Sigmoid colon (tissue), 4 donors: Measurements from ENCODE around the gene LRP1B.

Experiments
- CTCF ChIP-seq, 4 experiments: fragments of 450-650 bp in 3 of 4; fragments of 200-600 bp in 1 of 4; IDR thresholded peaks; one replicate each; pipeline ENCODE4 v1.5.1; 2016 to 2019; ENCODE audit warnings: antibody characterized with exemption in 4 of 4, mild to moderate bottlenecking in 3 of 4, moderate library complexity in 2 of 4
- EP300 ChIP-seq, 4 donors: sonication (generic); formaldehyde crosslinking; IDR thresholded peaks; one replicate each; pipeline ENCODE4 v1.6.1; 2017; ENCODE audit warnings: antibody characterized with exemption in 4 of 4
- POLR2A ChIP-seq, 2 donors: fragments of 450-650 bp; IDR thresholded peaks; one replicate each; pipeline ENCODE4 v1.6.1; 2016; ENCODE audit warnings: antibody characterized with exemption in 2 of 2, mild to moderate bottlenecking in 2 of 2, moderate library complexity in 2 of 2
- POLR2AphosphoS5 ChIP-seq, 4 donors: sonication (generic); formaldehyde crosslinking; IDR thresholded peaks; one replicate each; pipeline ENCODE4 v1.6.1; 2017; ENCODE audit warnings: antibody characterized with exemption in 4 of 4

- TF ChIP-seq CTCF (IDR thresholded peaks at IDR 0.05) (no peak), POLR2A (IDR thresholded peaks at IDR 0.05) (no peak), EP300 (IDR thresholded peaks at IDR 0.05) (no peak), POLR2AphosphoS5 (IDR thresholded peaks at IDR 0.05) (no peak)
Observed at GRCh38 chr2:141940709-141941108, 190.1 kb downstream of the LRP1B start.
